Umbilical cord (tissue), 2 donors: ENCODE results near the gene PEX10. TPM values are rescaled to one million over a fixed set of nuclear protein-coding genes. Genes with fewer than 3 reads are reported as not detected.

Experiments
- DNase-seq: peaks from one replicate; pipeline ENCODE4 v3.0.0-alpha.2; 2015; ENCODE audit warnings: low spot score
- total RNA-seq: library from RNA; depleted of rRNA; stranded (reverse); fragments of >200 nt; gene quantifications from one replicate; pipeline ENCODE4 v1.2.3, GENCODE V29; 2014; ENCODE audit warnings: low replicate concordance; ENCODE audit not compliant: insufficient read depth

The PEX10 gene
- total RNA-seq, 1 donor from 2014 or later: 22.6 TPM

GRCh38 chr1:2405588-2406295 is 6.6 kb downstream of the PEX10 start:
- DNase-seq: no peak

- DNase-seq: no peak
Measured at GRCh38 chr1:2404890-2405511, 7.4 kb downstream of the PEX10 start.

- DNase-seq: no peak
Measured at GRCh38 chr1:2404142-2404889, 8.0 kb downstream of the PEX10 start.

- DNase-seq: no peak
Measured at GRCh38 chr1:2403273-2403672, 9.1 kb downstream of the PEX10 start.

- DNase-seq: no peak
Measured at GRCh38 chr1:2402420-2402819, 9.9 kb downstream of the PEX10 start.

GRCh38 chr1:2400950-2401649 is 11.3 kb downstream of the PEX10 start:
- no peak for DNase-seq

- DNase-seq: no peak
Measured at GRCh38 chr1:2400576-2400909, 11.8 kb downstream of the PEX10 start.

- no peak for DNase-seq
Measured at GRCh38 chr1:2399890-2400575, 12.3 kb downstream of the PEX10 start.

GRCh38 chr1:2398871-2399270 is 13.5 kb downstream of the PEX10 start:
- no peak for DNase-seq

- no peak for DNase-seq
Measured at GRCh38 chr1:2397007-2397679, 15.2 kb downstream of the PEX10 start.

- no peak for DNase-seq
Measured at GRCh38 chr1:2396476-2396875, 15.9 kb downstream of the PEX10 start.

- DNase-seq: no peak
Measured at GRCh38 chr1:2396059-2396458, 16.3 kb downstream of the PEX10 start.

- DNase-seq: no peak
Measured at GRCh38 chr1:2395245-2395644, 17.1 kb downstream of the PEX10 start.

GRCh38 chr1:2394761-2395160 is 17.6 kb downstream of the PEX10 start:
- no peak for DNase-seq

GRCh38 chr1:2394220-2394619 is 18.1 kb downstream of the PEX10 start:
- DNase-seq: no peak

- no peak for DNase-seq
Measured at GRCh38 chr1:2393471-2393877, 18.9 kb downstream of the PEX10 start.

GRCh38 chr1:2392686-2393085 is 19.7 kb downstream of the PEX10 start:
- no peak for DNase-seq

- DNase-seq: no peak
Measured at GRCh38 chr1:2391931-2392509, 20.3 kb downstream of the PEX10 start.

GRCh38 chr1:2391041-2391930 is 21.1 kb downstream of the PEX10 start, which contains the start of the genes MORN1 and RER1:
MORN1 (minus strand) TSS chr1:2391554; CDS start chr1:2391533, 21 bp downstream.
RER1 (plus strand) TSS chr1:2391841; CDS start chr1:2395791, 3,950 bp downstream.
- peak; percentile 99 for DNase-seq
